Measurements from ENCODE around the gene CYP1B1.

CYP1B1 gene

DNA sequence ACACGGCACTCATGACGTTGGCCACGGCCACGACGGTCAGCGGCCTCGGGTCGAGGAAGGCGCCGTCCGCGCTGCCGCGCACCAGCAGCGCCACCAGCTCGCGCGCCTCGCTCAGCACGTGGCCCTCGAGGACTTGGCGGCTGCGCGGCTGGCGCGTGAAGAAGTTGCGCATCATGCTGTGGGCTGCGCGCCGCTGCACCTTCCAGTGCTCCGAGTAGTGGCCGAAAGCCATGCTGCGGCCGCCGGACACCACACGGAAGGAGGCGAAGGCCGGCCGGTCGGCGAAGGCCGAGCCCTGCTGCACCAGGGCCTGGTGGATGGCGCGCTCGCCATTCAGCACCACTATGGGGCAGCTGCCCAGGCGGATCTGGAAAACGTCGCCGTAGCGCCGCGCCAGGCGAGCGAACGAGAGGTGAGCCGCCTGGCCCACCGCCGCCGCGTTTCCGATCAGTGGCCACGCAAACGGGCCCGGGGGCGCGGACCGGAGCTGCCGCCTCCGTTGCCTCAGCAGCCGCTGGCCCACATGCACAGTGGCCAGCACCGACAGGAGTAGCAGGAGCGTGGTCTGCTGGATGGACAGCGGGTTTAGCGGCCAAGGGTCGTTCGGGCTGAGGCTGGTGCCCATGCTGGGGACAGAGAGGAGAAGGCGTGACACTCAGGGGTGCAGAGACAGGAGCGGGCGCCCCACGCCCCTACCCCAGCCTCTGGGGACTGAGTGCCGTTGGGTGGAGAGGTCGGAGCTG, 1.0 kb downstream of the CYP1B1 start:
- DNase-seq = no peak

DNA sequence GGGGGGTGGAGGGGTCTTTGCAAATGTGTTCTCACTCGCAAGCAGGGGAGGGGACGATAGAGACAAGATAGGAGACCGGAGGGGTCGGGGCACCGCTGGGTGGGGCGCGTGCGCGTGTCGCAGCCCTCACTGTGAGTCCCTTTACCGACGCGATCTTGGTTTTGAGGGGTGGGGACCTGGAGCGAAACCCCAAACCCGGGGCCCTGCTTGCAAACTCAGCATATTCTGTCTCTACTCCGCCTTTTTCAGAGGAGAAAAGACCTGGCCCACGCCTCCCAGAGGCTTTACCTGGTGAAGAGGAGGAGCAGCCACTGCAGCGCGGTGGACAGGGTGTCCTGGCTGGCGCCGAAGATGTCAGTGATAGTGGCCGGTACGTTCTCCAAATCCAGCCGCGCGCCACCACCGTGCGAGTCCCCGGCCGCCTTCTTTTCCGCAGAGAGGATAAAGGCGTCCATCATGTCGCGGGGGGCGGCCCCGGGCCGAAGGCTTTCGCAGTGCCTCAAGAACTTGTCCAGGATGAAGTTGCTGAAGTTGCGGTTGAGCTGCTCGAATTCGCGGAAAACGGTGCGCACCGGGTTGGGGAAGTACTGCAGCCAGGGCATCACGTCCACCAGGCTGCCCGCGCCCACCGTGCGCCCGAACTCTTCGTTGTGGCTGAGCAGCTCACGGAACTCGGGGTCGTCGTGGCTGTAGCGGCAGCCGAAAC, 1.7 kb downstream of the CYP1B1 start:
- DNase-seq = no peak

DNA sequence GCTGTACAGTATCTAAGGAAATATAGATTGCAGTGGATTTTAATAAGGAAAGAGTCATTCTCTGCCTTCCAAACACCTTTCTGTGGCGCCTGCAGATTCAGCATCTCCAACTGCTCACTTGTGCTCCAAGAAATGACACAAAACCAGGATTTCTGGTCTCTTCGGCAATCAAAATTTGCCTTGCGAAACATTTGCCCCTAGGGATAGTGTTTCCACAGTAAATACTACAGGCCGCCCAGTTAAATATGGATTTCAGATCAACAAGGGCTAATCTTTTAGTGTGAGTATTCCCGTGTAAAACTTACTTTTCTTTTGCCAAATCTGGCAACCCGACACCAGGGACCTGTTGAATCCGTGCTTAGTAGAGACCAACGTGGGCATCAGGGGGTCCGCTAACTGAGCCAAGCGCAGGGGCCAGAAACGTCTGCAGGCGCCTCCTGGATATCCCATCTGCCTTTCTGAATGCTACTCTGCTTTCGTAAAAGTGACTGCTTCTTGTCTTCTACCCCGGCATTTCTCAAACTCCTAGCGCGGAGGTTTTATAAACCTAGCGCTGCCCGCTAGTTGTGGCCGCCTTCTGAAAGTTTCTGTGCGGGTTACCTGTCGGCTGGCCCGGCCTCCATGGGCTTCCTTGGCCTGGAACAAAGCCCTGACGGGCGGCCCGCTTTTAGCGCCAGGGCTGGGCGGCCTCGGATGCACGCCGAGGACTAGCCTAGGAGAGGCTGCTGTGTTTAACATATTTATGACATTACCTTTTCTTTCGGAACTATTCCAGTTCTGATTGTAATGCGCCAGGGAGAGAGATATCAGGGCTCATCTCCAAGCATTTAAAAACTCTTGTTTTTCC, 2.5 kb downstream of the CYP1B1 start:
- DNase-seq = no peak

DNA sequence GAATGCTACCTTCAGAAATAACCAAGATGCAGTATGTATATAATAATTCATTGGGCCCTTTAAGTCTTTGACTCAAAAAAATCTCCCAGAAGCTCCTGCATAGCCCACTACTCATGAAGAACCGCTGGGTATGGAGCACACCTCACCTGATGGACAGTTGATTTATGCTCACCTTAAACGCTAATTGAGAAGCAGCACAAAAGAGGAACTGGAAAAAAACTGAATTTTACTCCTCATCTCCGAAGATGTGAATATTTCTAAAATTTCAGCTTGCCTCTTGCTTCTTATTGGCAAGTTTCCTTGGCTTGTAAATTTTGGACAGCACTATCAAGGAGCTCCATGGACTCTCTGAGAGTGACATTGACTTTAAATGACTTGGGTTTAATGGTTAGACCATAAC, 5.5 kb downstream of the CYP1B1 start:
- DNase-seq = no peak

DNA sequence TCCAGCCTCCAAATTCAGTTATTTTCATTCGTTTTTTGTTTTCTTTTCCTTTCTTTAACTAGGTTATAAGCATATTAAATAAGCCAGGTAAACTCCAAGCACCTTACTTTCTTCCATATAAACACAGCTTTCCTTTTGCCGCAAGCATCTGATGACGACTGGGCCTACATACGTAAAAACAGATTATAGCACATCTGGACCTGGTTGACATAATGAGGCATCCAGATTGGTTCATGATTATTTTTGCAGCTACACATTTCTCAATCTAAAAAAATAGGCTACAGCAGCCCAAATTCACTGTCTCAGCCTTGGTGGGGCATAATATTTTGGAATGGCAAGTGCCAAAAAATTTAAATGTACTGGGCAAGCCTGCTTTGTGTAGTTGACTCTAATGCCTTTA, 7.7 kb downstream of the CYP1B1 start:
- DNase-seq = no peak

DNA sequence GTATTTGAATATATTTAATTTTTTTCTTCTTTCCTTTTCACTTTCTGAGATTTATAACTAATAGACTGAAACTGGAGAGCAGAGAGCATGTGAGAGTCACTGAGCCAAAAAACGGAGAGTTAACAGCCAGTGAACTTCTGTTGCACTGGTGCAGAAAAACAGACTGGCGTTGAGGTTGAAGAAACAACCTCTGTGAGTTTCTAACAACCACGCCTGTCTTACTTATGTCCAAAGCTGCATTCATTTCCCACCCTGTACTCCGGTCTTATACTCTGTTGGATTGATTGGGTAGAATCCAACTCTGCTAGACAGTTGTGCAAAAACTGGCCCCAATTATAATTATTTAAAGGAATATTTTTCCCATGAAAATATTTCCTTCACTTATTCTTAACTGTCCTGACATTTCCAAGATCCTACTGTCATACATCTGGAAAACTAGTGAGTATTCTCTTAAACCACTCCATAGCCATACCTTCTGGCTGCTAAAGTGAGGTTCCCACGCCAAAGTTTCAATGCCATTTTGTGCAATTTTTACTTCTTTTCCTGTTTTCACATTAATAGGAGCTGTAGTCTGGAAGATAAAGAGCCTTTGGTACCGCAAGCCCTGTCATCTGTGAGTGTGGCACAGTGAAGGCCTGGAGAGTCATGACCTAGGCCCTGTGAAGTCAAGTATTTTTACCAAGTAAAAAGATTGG, 9.4 kb downstream of the CYP1B1 start:
- DNase-seq = no peak

DNA sequence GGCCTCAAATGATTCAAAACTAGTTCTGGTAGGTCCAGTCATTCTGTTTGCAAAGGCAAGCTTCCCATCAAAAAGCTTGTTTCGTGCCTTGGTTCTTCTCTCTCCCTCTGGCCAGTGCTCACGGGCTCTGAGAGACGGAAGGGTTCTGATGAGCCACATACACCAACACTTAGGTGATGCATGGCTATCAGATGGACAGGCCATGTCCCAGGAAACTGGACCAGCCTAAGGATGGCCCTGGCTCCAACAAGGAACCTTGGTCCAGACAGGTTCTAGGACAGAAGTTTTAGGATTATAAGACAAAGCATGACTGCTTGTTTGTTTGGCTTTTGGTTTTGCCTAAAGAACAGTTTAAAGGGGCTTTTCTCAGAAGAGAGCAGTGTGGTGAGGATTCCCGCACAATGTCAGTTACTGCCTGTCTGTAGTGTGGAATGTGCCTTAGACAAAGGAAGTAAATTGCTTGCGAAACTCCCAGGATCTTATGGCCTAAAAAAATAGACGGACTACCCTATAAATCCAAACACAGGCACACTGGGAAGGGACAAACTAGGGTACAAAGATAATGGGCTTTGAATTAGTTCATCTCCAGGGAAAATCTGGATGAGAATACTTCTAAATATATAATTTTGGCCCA, 10.3 kb downstream of the CYP1B1 start:
- DNase-seq = no peak

DNA sequence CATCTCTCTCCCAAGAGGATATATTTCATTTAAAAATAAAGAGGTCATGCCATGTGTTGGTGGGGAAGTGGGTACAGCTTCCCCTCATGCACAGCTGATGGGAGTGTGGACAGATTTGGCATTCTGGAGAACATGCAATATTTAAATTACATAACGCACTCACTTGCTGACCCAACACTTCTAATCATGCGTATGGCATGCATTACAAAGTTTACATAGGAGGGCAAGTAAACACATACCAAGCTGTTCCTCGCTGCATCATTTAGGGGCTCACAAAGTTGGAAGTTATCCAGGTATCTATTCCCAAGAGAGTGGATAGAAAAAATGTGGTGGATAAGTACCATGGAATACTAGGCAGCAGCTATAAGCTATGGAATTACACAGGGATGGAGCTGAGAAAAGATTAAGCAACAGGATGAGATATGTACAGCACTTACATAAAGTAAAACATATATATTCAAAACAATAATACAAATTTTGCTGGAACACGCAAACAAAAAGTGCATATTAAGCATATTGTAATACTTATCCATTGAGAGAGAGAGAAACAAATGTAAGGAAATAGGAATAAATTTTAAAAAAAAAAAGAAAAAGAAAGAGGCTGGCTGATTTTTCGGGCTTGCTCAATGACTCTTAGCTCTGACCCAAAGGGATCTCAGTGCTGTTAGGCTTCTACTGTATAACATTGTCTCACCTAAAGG, 11.0 kb downstream of the CYP1B1 start:
- no peak for DNase-seq

DNA sequence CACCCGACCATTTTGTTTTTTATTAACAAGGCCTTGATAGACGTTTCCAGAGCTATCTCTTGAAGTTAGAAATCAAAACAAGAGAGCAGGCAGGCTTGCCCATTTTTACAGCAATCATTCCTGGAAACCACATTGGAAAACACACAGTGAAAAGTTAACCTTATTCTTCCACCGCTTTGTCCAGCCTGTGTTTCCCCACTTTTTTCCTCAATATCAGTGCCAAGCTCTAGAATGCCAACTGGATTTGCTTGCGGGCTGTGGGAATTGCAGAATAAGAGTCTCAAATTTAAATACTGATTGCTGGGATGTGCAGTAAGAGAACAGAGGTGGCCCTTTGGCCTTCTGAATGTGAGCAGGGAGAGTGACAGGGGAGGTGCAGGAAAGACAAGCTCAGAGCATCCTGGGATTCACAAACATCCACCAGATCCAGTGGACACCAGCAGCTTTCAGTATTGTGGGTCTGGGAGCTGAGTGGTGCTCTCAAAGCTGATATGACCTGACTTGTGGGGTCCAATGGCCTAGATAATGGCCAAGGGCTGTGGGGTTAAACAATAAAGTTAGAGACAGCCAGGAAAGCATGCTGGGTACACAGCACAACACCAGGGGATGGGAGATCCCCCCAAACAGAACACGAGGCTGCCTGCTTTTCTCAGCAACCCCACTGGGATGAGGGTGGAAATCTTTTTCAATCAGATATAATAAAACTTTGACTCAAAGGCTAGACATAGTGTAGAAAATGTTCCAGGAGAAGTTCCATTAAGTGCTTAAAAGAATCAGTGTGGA, 15.5 kb downstream of the CYP1B1 start:
- no peak for DNase-seq

DNA sequence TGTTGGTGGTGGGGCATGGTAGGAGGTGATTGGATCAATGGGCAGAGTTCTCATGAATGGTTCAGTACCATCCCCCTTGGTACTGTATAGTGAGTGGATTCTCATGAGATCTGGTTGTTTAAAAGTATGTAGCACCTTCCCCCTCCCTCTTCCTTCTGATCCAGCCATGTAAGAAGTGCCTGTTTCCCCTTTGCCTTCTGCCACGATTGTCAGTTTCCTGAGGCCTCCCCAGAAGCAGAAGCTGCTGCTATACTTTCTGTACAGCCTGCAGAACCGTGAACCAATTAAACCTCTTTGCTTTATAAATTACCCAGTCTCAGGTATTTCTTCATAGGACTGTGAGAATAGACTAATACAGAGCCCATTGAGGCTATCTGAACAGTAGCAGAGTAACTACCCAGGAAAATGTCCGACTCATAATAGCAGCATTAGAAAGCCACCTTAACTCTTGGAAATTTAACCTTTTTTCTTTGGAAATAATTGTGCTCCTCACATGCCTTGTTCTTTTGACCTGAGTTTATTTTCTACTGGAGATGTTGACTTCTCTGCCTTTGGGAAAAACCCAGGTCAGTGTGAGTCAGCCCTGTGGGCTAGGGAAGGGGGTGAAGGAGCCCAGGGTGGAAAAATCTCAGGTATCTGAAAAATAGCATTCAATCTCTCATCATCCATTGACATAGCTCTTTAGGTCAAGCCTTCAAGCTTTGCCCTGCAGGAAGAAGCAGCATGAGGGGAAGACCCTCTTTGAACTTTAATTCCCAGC, 18.1 kb downstream of the CYP1B1 start:
- DNase-seq = no peak

DNA sequence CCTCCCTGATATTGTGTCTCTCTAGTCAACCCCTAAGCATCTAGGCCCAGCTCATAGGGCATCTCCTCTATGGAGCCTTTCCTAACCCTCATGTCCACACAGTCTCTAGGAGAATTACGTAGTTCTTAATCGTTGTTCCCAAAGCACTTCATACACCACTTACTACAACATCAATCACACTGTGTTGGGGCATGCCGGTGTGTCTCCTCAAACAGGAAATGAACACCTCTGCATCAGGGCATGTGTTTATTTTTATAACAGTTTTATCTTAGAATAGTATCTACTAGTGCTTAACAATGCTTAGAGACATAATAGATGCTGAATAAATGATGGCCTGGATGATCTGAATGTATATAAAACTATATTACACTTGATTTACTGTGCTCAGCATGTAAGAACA, 19.7 kb downstream of the CYP1B1 start:
- DNase-seq = no peak

DNA sequence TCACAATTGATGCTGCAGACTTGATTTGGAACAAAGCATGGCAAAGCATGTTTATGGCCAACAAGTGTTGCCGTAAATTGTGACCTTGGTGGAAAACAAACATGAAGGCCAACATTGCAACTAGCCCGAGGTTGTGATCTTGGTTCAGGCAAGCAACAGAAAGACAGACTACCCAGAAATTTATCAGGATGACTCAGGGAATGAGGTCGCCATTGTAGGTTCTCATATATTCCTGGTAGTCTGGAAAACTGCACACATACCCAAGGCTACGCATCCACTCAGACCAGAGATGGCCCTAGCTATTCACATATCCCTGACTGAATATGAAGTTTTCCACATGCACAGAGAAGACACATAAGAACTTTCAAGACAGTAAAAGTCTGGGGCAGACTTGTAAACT, 30.1 kb downstream of the CYP1B1 start:
- DNase-seq = no peak

DNA sequence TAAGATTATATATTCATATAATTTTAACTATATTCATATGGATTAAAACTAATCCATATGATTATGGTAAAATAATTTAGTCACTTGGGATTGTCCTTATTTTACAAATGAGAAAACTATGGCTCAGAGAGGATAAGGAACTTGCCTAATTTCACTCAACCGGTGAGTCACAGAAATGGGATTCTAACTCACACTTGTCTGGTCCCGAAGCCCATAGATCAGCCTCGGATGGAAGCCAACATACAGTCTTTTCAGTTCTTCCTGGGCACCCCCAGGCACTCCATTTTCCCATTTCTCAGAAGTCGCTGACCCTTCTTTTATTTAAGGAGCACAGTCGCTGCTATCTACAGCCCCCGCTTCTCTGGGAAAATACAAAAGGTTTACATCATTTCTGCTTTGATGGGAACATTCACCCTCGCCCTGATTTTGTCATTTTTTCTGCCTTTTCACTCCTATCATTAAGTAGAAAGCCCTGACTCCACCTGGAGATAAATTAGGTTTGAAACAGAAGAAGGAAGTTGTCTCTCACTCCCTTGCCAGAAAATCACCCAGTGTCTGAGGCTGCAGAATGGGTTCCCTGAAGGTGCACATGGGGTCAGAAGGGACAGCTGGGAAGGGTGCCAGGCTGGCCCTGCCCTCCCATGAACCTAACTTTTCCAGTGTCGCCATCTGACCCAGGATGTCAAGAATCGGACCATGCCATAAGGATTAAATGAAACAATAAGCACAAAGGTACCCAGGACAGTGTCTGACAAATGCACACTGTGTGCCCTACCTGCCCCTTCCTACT, 36.6 kb downstream of the CYP1B1 start:
- no peak for DNase-seq

DNA sequence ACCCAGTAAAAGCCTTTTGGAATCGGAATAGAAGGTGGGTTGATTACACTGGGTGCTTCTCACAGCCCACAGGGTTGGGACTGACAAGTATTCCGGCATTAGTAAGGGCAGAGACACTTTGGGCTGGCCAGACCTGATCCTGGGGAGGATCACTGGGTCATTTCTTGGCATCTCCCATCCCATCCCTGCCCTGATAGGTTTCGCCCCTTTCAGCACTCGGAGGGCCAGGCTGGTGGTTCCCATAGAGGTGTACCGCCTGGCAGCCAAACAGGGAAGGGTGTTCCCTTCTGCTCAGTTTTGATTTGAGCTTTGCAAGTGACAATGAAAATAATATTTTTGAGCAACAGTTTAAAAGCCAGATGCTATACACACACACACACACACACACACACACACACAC, 37.3 kb downstream of the CYP1B1 start:
- no peak for DNase-seq

DNA sequence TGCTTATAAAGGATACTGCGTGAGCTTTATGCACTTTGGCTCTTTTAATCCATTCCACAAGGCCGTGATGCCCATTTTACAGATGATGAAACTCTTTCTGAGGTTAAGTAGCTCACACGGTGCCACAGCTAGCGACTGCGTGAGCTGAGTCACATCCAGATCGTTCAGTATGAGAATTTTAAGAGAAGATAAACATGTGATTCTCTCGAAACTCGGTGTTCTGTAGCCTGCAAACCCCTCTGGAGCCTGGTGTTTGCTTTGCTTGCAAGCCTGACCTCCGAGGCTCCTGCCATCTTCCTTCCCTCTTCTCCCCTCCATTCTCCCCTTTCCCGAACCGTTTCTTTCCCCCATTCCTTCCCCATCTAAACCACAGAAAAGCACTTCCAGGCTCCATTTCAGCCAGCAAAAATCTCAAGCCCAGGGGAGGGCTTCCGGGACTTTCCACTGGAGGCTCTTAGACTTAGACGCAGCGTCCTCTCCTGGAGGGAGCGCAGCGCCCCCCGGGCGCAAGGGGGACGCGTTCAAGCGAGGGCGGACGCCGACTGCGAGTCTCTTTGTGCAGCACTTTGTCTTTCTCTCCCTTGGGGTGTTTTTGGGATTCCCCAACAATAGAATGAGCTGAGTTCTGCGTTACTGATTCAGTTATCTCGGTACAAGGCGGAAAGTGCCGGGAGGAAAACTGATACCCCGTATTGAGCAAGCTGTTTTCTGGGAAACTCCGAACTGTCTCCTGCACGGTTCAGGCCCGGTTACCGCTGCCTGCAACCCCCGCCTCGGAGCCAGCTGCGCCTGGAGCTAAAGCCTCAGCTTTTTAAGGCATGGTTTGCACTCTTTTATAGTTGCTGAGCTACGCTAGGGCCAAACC, 38.0 kb downstream of the CYP1B1 start:
- DNase-seq = no peak

DNA sequence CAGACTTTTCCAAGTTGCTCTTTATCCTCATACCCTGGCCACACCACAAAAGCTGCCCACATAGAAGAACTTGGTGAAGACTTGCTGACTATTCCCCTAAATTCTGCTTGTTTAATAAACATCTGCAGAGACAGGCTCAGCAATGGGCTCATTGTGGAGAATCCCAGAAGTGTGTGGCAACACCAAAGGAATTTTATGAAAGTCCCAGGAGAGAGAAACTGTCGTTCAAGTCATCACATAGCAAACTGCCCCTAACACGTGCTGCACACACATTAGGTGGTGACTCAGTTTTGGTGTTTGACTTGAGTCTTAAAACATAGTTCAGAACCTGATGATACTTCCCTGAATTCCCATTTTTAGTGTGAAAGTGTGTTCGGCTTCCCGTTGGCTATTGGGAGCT, 38.6 kb downstream of the CYP1B1 start:
- no peak for DNase-seq

DNA sequence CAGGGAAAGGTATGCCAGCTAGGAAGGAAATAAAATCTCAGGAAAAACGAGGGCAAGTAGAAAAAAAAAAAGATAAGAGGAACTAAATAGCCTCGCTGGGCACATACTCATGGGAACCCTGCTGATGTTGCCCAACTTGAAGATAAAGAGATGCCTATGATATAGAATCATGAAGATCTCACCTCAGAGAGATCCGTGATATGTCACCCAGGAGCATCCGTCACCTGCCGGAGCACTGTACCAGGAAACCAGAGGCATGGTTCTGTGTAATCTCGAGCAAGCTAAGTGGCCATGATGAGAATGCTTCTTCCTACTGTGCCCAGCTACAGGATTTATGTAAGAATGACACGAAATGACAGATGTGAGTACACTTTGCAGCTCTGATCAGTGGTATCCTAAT, 40.0 kb downstream of the CYP1B1 start:
- DNase-seq = no peak

DNA sequence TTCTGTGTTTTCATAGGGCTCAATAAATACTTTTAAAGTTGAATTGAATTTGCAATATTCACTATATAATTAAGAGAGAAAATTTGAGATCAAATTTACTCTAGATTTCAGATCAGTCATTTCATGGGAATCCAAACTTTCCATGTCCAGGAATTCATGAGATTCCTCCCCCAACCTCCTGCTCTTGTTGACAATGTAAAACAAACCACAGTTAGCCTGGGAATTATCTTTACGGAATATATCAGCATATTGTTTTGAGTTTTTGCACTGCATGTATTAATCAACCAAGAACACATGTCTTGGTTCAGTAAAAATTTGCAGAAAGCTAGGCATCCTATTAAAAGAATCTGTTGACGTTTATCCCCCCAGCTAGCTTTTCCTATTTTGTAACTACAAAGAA, 42.3 kb downstream of the CYP1B1 start:
- DNase-seq = no peak

DNA sequence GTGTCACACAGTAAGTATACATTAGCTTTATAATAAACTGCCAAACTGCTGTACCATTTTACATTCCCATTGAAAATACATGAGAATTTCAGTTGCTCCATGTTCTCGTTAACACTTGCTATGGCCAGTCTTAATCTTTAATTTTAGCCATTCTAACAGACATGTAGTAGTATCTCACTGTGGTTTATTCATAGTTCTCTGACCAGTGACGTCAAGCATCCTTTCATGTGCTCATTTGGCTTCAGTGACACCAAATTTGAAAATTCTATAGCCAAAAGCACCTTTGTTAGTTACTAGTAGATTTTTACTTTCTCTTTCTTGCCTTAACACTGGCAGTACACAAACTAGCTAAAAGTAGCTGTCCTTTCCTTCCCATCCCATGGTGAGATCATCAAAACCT, 43.0 kb downstream of the CYP1B1 start:
- no peak for DNase-seq

Measured in GF-D8 (cell line).